Stomach (tissue), 4 donors: ENCODE measurements around the gene ZNF462.

Experiments used
- POLR2A ChIP-seq, 4 donors: fragments of 450-650 bp; IDR thresholded peaks; one replicate each; pipeline ENCODE4 v1.6.1; 2016; ENCODE audit warnings: antibody characterized with exemption in 4 of 4, control low read depth in 2 of 4, mild to moderate bottlenecking in 1 of 4, moderate library complexity in 1 of 4
- TF ChIP-seq, protein P1 (sequence below), 7 experiments: fragments of 450-650 bp in 4 of 7; fragments of 200-600 bp in 3 of 7; sonication (generic) in 3 of 7; IDR thresholded peaks; one replicate each; pipeline ENCODE4 v1.5.1; 2016 to 2019; ENCODE audit warnings: antibody characterized with exemption in 7 of 7, control low read depth in 2 of 7, mild to moderate bottlenecking in 1 of 7

DNA sequence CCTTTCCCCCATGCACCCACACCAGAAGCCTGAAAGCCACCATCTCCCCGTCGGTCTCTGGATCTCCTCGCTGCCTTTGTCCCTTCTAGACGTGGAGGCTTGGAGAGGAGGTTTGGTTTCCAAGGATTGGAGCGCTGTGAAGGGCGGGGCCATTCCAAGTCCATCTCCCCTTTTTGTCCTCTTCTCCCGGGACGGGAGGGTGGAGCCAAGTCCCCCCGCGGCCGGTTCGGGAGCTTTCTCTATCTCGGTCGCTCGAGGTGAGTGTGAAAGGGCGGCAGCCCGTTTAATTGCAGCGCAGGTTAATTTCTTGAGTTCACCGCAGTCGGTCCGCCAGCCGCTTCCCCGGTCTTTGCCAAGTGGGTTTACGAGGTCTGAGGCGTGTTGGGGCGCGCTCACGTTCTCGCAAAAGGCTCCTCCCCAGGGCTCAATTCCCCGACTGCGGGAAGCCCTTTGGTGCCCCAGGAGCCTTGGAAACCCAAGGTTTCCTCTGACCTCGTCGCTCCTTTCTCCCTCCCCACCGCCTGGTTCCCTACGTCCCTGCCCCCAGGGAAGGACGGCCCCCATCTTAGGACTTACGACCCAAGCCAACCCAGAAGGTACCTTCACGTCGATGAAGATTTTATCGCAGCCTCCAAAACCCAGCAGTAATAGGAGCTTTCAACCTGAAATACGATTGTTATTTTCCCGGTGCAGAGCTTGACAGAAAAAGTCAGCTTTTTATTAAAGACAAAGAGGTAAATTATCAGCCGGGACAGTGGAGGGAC lies 2.8 kb upstream of the ZNF462 start:
- TF ChIP-seq, protein P1, sequence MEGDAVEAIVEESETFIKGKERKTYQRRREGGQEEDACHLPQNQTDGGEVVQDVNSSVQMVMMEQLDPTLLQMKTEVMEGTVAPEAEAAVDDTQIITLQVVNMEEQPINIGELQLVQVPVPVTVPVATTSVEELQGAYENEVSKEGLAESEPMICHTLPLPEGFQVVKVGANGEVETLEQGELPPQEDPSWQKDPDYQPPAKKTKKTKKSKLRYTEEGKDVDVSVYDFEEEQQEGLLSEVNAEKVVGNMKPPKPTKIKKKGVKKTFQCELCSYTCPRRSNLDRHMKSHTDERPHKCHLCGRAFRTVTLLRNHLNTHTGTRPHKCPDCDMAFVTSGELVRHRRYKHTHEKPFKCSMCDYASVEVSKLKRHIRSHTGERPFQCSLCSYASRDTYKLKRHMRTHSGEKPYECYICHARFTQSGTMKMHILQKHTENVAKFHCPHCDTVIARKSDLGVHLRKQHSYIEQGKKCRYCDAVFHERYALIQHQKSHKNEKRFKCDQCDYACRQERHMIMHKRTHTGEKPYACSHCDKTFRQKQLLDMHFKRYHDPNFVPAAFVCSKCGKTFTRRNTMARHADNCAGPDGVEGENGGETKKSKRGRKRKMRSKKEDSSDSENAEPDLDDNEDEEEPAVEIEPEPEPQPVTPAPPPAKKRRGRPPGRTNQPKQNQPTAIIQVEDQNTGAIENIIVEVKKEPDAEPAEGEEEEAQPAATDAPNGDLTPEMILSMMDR (IDR thresholded peaks at IDR 0.05), result no peak
- TF ChIP-seq POLR2A (IDR thresholded peaks at IDR 0.05), result no peak
